Mesendoderm (in vitro differentiated cells): ENCODE measurements around the gene NFATC1.

Source experiments
- DNase-seq: peaks from one replicate; pipeline ENCODE4 v3.0.0; 2013
- H2AK5ac ChIP-seq: 2 replicates; pipeline ENCODE4 v1.6.1; 2013; ENCODE audit warnings: low read length, inconsistent platforms
- H2BK120ac ChIP-seq: 2 replicates; pipeline ENCODE4 v1.6.1; 2013; ENCODE audit warnings: low read depth, mild to moderate bottlenecking, low read length, moderate library complexity, mixed read lengths
- H2BK15ac ChIP-seq: replicated peaks from 2 replicates; pipeline ENCODE4 v1.6.1; 2013; ENCODE audit warnings: low read depth, mild to moderate bottlenecking, moderate library complexity
- H2BK5ac ChIP-seq: 2 replicates; pipeline ENCODE4 v1.6.1; 2013; ENCODE audit warnings: low read length, inconsistent platforms
- H3K18ac ChIP-seq: 2 replicates; pipeline ENCODE4 v1.6.1; 2013; ENCODE audit warnings: mild to moderate bottlenecking, low read length, mixed read lengths
- H3K23ac ChIP-seq: one replicate; pipeline ENCODE4 v1.6.1; 2013; ENCODE audit warnings: low read length
- H3K27ac ChIP-seq: 2 replicates; pipeline ENCODE4 v1.5.1; 2013; ENCODE audit warnings: low read depth, mild to moderate bottlenecking, inconsistent platforms, low read length, moderate library complexity
- H3K27me3 ChIP-seq: 2 replicates; pipeline ENCODE4 v1.6.1; 2013; ENCODE audit warnings: low read length, control low read depth, mild to moderate bottlenecking, inconsistent platforms; ENCODE audit not compliant: insufficient read depth, poor library complexity
- H3K36me3 ChIP-seq: 2 replicates; pipeline ENCODE4 v1.6.1; 2013; ENCODE audit warnings: low read length, inconsistent platforms; ENCODE audit not compliant: control insufficient read depth, insufficient read depth
- H3K4ac ChIP-seq: one replicate; pipeline ENCODE4 v1.6.1; 2013; ENCODE audit warnings: low read depth, mild to moderate bottlenecking, low read length, moderate library complexity
- H3K4me1 ChIP-seq: 2 replicates; pipeline ENCODE4 v1.6.1; 2013; ENCODE audit warnings: low read depth, low read length, inconsistent platforms; ENCODE audit not compliant: control insufficient read depth
- H3K4me2 ChIP-seq: 2 replicates; pipeline ENCODE4 v1.6.1; 2013; ENCODE audit warnings: low read length
- H3K4me3 ChIP-seq: 2 replicates; pipeline ENCODE4 v1.5.1; 2013; ENCODE audit warnings: mild to moderate bottlenecking, low read length
- H3K56ac ChIP-seq: one replicate; pipeline ENCODE4 v1.6.1; 2013; ENCODE audit warnings: low read length
- H3K79me1 ChIP-seq: 2 replicates; pipeline ENCODE4 v1.6.1; 2013; ENCODE audit warnings: low read length, inconsistent platforms
- H3K79me2 ChIP-seq: 2 replicates; pipeline ENCODE4 v1.6.1; 2013; ENCODE audit warnings: mild to moderate bottlenecking, low read length; ENCODE audit not compliant: control insufficient read depth, insufficient read depth
- H3K9ac ChIP-seq: 2 replicates; pipeline ENCODE4 v1.6.1; 2013; ENCODE audit warnings: low read length, inconsistent platforms
- H4K5ac ChIP-seq: one replicate; pipeline ENCODE4 v1.6.1; 2013; ENCODE audit warnings: low read length
- H4K8ac ChIP-seq: one replicate; pipeline ENCODE4 v1.6.1; 2013; ENCODE audit warnings: low read depth, mild to moderate bottlenecking, control low read depth, low read length, moderate library complexity
- WGBS: extraction: QIAGEN DNeasy Blood & Tissue Kit; methylation state at CpG from one replicate; pipeline ENCODE4 v1.1.7; 2013; ENCODE audit warnings: low lambda C conversion rate, missing lambda C conversion rate; ENCODE audit not compliant: insufficient coverage; ENCODE audit errors: extremely low coverage; 5-methylcytosine and 5-hydroxymethylcytosine counted together

The NFATC1 gene

DNA sequence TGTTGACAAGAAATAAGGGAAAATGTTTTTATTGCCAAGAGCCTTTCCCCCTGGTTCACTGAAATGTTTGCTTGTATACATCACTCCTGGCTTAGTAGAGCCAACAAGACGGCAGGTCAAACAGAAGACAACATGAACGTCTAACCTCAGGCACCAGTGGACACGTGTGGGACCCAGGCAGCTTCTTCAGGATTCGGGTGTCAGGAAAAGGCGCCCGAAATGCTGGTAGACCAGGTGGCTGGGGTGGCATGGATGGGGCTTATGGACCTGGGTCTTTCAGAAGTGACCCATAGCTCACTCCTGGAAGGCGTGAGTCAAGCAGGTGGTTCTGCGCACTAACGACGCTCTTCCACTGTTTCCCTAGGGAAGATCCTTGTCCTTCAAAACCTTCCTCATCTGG is 23.3 kb upstream of the NFATC1 start:
- Histone ChIP-seq H2BK15ac (no peak overlapping the region), H3K4me2 (no peak overlapping the region), H4K8ac (no peak overlapping the region), H3K79me2 (no peaks in the 10 kb centered on the region), H2BK120ac (no peak overlapping the region), H3K79me1 (no peaks in the 10 kb centered on the region), H3K27ac (no peak overlapping the region), H4K5ac (no peak overlapping the region), H3K4ac (no peak overlapping the region), H3K4me3 (no peak overlapping the region), H3K23ac (no peak overlapping the region), H3K56ac (no peak overlapping the region), H3K36me3 (no peaks in the 10 kb centered on the region), H3K27me3 (no peaks in the 10 kb centered on the region), H2AK5ac (no peak overlapping the region), H2BK5ac (no peak overlapping the region), H3K18ac (no peak overlapping the region), H3K4me1 (no peaks in the 10 kb centered on the region), H3K9ac (no peak overlapping the region)
- DNase-seq = no peak
- WGBS = no CpG with 5 or more reads among the region's 10 CpGs

DNA sequence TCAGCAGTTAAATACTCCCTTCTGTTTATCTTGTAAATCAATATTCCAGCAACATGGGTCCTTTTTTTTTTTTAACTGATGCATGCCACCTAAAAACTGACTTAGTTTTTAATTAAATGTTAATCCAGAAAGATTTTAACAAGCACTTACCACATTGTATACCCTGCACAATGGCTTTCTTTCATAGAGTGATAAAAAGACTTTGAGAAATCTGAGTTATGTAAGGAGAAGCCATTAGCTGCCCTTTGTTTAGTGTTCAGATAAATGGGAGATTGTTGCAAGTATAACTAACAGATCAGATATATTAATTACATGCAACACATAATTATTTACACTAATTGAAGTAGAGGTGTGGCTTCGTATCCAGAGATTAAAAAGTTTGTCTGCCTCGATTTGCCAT is 22.7 kb upstream of the NFATC1 start:
- no peaks in the 10 kb centered on the region for H3K36me3 ChIP-seq
- whole genome bisulfite sequencing = no CpG with 5 or more reads among the region's 2 CpGs

DNA sequence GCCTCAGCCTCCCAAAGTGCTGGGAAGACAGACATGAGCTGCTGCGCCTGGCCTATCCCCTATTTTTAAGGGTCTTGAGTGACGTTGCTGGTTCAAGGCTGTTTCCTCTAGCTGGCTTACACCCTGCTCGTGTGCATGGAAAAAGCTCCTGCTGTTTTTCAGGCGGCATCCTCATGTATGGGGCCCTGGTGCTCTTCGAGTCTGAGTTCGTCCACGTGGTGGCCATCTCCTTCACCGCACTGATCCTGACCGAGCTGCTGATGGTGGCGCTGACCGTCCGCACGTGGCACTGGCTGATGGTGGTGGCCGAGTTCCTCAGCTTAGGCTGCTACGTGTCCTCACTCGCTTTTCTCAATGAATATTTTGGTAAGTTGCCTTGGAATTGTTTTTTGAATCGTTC is 22.0 kb upstream of the NFATC1 start:
- Histone ChIP-seq H4K5ac (no peak overlapping the region), H3K4me3 (no peak overlapping the region), H3K36me3 (no peaks in the 10 kb centered on the region), H3K56ac (no peak overlapping the region), H3K4me1 (no peaks in the 10 kb centered on the region), H3K18ac (no peak overlapping the region), H2AK5ac (no peak overlapping the region), H3K4me2 (no peak overlapping the region), H2BK5ac (no peak overlapping the region), H3K79me1 (no peaks in the 10 kb centered on the region), H3K27me3 (no peaks in the 10 kb centered on the region), H3K79me2 (no peaks in the 10 kb centered on the region), H3K4ac (no peak overlapping the region), H4K8ac (no peak overlapping the region), H2BK15ac (no peak overlapping the region), H3K27ac (no peak overlapping the region), H3K9ac (no peak overlapping the region), H2BK120ac (no peak overlapping the region), H3K23ac (no peak overlapping the region)
- DNase-seq = no peak
- no CpG with 5 or more reads among the region's 17 CpGs for WGBS

More for the DNA sequence above, 22.7 kb upstream of the NFATC1 start:
- Histone ChIP-seq H3K4ac (no peak overlapping the region), H3K4me3 (no peak overlapping the region), H3K27ac (no peak overlapping the region), H3K56ac (no peak overlapping the region), H3K23ac (no peak overlapping the region), H3K18ac (no peak overlapping the region), H3K4me2 (no peak overlapping the region), H3K4me1 (no peaks in the 10 kb centered on the region), H2BK15ac (no peak overlapping the region), H3K79me2 (no peaks in the 10 kb centered on the region), H2BK120ac (no peak overlapping the region), H3K27me3 (no peaks in the 10 kb centered on the region), H3K9ac (no peak overlapping the region), H2BK5ac (no peak overlapping the region), H4K8ac (no peak overlapping the region), H4K5ac (no peak overlapping the region), H3K79me1 (no peaks in the 10 kb centered on the region), H2AK5ac (no peak overlapping the region)
- DNase-seq = no peak

DNA sequence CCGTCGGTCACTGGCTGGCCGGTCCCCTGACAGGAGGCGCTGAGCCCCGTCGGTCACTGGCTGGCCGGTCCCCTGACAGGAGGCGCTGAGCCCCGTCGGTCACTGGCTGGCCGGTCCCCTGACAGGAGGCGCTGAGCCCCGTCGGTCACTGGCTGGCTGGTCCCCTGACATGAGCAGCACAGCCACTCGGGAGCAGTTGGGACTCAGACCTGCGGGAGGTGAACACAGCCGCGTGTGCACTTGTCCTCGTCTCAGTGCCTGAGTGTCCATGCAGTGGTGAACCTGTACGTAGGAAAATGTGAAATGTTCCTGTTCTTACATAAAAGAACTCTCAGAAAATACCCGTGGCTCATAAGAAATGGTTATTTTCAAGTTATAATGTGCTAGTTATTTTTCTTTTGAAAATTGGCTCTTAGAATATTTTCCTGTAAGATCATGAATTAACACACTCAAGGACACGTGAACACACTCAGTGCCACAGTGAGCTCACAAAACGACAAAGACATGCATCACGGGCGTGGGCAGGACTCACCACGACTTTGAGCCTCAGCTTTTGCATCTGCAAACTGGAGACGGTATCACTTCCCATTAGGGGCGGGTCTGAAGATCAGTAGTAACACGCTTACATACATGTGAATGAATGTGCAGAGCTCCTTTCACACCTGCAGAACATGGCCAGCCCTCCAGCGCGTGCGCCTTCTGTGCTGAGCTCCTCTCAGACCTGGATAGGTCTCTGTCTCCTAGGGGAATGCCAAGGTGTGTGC is 21.1 kb upstream of the NFATC1 start:
- H3K4me2 ChIP-seq = no peak overlapping the region
- H3K4me1 ChIP-seq = no peaks in the 10 kb centered on the region
- no peaks in the 10 kb centered on the region for H3K79me2 ChIP-seq
- DNase-seq = no peak
- no peaks in the 10 kb centered on the region for H3K36me3 ChIP-seq
- H3K56ac ChIP-seq = no peak overlapping the region
- no peaks in the 10 kb centered on the region for H3K79me1 ChIP-seq
- no peak overlapping the region for H4K5ac ChIP-seq
- H3K4me3 ChIP-seq = no peak overlapping the region
- no peak overlapping the region for H2BK5ac ChIP-seq
- no peak overlapping the region for H3K4ac ChIP-seq
- no peak overlapping the region for H3K27ac ChIP-seq
- H2AK5ac ChIP-seq = no peak overlapping the region
- no peak overlapping the region for H3K9ac ChIP-seq
- H4K8ac ChIP-seq = no peak overlapping the region
- H3K18ac ChIP-seq = no peak overlapping the region
- H2BK15ac ChIP-seq = no peak overlapping the region
- no peaks in the 10 kb centered on the region for H3K27me3 ChIP-seq
- WGBS = no CpG with 5 or more reads among the region's 32 CpGs
- H2BK120ac ChIP-seq = no peak overlapping the region
- no peak overlapping the region for H3K23ac ChIP-seq

DNA sequence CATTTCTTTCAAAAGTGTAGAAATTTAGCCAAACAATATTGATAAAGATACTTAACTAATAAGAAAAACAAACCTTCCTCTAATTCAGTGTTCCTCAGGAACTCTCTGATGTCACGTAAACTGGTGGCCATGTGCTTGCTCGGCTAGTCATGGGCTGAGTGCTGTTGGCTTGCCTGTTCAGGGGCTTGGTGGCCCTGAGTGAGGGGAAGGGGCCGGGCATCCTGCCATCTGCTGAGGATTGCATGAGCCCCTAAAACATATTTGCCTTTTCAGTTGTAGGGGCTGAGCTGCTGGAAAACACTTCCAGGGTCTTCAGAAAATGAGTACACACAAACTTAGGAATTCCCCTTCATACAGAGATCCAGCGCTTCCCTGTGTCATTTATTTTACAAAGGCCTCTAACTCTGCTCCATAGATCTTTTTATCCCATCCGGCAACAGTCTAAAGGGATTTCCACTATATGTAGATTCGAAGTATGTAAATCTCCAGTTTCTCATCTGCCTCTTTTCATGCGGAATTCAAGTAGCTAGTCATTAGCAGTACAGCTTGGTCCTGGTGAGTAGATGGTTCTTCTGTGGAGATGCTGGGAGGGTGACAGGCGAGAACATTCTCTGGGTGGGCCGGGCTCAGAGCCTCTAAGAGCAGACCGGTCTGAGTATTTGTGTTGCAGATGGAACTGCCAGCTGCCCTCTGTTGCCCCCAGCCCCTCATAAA is 20.1 kb upstream of the NFATC1 start:
- DNase-seq = no peak
- Histone ChIP-seq H3K27ac (no peak overlapping the region), H4K8ac (no peak overlapping the region), H2BK120ac (no peak overlapping the region), H3K56ac (no peak overlapping the region), H3K79me2 (no peaks in the 10 kb centered on the region), H3K4ac (no peak overlapping the region), H2BK5ac (no peak overlapping the region), H2BK15ac (no peak overlapping the region), H3K36me3 (no peaks in the 10 kb centered on the region), H4K5ac (no peak overlapping the region), H3K79me1 (no peaks in the 10 kb centered on the region), H3K4me2 (no peak overlapping the region), H3K27me3 (no peaks in the 10 kb centered on the region), H3K4me1 (no peaks in the 10 kb centered on the region), H3K9ac (no peak overlapping the region), H3K4me3 (no peak overlapping the region), H2AK5ac (no peak overlapping the region), H3K23ac (no peak overlapping the region), H3K18ac (no peak overlapping the region)
- WGBS = no CpG with 5 or more reads among the region's 10 CpGs
